HK-2 (cell line): ENCODE results near the gene KDM4C.
A peak's percentile ranks its signal among the peaks of the same experiment; 100 is the strongest.
"Not testable (repeated sequence)": the region's sequence is repeated elsewhere in the genome, so short reads cannot be mapped to it uniquely, and the experiment has no call there.

Experiments used
- DNase-seq: peaks from one replicate; pipeline ENCODE4 v3.0.0-alpha.2; 2018; ENCODE audit not compliant: unreplicated experiment

KDM4C gene

GRCh38 chr9:6973762-6974161 is 216.0 kb downstream of the KDM4C start:
- no peak for DNase-seq

GRCh38 chr9:6975198-6975597 is 217.4 kb downstream of the KDM4C start:
- no peak for DNase-seq

- no peak for DNase-seq
Measured at GRCh38 chr9:6977761-6978160, 220.0 kb downstream of the KDM4C start.

DNA sequence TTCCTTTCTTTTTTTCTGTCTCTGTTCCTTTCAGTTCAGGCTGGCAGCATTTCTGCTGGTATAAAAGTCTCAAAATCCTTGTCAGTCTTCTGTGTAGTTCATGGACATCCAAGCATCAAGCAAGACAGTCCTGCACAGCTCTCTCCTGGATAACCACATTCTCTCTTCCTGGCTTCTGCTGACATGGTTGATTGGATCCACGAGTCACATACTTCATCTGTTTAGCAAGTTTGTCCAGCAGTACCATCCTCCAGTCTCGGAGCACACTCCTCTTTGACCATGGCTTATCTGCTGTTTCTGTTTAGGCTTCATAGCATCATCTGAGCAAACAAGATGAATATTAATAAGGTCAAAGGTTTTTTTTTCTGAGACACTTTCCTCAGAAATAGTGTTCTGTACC is 220.8 kb downstream of the KDM4C start:
- DNase-seq = no peak

- DNase-seq = no peak
Measured at GRCh38 chr9:6984941-6985578, 227.3 kb downstream of the KDM4C start.

GRCh38 chr9:6986141-6986815 is 228.5 kb downstream of the KDM4C start:
- DNase-seq = no peak

- no peak for DNase-seq
Measured at GRCh38 chr9:6987381-6987780, 229.6 kb downstream of the KDM4C start.

- no peak for DNase-seq
Measured at GRCh38 chr9:6991418-6991817, 233.6 kb downstream of the KDM4C start.

DNA sequence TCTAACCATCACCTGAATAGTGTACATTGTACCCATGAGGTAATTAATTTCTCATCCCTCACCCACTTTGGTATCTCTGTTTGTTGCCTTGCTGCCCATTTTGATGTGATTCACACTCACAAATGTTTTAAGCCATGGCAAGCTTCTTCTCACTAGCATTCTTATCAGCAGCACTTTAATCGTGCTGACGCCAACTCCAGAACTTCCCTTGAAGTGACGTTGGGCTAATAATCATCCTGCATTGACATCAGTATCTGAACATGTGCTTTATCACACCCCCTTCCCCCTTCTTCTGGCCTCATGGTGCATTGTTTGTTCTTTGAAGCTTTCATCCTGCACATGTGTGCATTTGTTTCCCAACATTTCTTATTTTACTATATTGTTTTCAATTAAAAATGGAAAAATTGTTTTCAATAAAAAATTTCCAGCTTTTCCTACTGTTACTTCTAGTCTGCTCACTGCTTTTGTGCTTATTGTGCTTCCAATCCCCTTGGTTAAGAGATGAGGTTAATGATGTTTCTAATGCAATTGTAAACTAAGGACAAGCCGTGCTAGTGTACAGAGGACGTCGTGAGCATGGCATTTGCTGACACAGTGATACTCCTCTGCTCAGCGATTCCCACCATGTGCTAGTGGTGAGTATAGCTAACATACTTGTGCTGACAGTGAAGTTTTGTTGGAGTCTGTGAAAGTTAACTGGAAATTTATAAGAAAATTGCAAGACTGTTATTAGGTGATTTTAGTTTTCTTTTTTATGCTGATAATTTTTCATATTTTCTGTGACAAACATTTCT is 238.5 kb downstream of the KDM4C start:
- DNase-seq = no peak

DNA sequence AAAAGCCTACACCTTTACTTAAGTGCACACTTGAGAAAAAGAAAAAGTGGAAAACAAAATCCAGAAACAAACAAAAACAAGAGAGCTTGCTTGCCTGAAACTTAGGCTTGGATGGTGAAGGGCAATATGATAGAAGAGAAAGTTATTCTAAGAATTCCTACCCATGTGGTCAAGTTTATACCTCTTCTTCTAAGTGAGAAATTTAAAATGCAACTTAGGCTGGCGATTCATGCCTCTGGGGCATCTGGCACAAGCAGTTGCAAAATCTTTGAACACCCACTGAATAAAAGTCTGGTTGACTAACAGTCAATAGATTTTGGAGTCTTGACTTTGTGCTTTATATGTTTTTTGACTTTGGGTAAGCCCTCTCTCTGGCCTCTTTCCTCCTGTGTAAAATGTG is 239.6 kb downstream of the KDM4C start:
- DNase-seq = no peak

GRCh38 chr9:6999794-7000193 is 242.0 kb downstream of the KDM4C start:
- DNase-seq = no peak

DNA sequence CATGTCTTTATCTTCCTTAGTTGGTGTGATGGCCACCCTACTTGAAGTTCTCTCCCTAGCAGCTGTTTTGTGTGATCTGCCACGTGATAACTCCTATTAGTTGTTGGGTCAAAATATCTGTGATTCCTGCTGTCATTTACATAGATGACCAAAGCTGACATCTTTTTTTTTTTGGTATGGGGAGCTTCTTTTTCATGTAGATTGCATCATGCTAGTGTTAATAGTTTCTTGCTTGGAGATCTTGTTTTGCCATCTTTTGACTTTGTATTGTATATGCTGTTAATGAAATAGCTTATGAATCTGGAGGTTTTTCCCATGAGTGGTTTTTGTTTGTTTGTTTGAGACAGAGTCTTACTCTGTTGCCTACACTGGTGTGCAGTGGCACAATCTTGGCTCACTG is 243.8 kb downstream of the KDM4C start:
- DNase-seq = no peak

DNA sequence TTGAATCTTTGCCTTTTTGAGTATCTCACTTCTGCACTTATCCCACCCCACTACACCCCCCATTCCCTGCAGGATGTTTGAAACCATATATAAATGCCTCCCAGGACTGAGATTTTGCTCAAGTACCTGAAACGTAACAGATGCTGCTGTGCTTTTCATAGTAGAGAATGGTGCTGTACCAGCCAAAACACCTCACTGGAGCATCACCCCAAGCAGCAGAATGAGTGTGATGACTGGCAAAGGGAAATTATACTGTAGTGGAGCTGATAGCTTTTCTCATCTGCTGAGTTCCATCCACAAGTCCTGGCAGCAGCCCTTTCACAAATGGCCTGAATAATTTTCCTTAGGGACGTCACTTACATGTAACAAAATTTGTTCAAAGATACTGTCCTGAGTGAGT is 246.1 kb downstream of the KDM4C start:
- no peak for DNase-seq

- no peak for DNase-seq
Measured at GRCh38 chr9:7006417-7006816, 248.6 kb downstream of the KDM4C start.

- no peak for DNase-seq
Measured at GRCh38 chr9:7008411-7008810, 250.6 kb downstream of the KDM4C start.

DNA sequence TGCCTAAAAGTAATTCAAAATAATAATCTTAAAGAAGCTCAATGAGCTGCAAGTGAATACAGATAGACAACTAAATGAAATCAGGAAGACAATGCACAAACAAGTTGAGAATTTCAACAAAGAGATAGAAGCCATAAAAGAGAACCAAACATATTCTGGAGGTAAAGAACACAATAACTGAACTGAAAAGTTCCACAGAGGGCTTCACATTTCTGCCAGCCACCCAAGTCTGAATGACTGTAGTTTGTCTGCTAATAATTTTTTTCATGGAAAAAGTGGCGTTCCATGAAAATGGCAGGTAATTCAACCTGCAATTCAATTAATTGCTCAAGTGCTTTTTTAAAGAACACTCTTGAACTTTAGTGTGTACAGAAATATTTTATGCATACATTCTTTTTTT is 251.3 kb downstream of the KDM4C start:
- DNase-seq = no peak

- no peak for DNase-seq
Measured at GRCh38 chr9:7011395-7012067, 253.8 kb downstream of the KDM4C start.

- no peak for DNase-seq
Measured at GRCh38 chr9:7027996-7028395, 270.2 kb downstream of the KDM4C start.

GRCh38 chr9:7028591-7028990 is 270.8 kb downstream of the KDM4C start:
- peak; percentile 80 for DNase-seq

GRCh38 chr9:7030943-7031342 is 273.2 kb downstream of the KDM4C start:
- DNase-seq = not testable (repeated sequence)

DNA sequence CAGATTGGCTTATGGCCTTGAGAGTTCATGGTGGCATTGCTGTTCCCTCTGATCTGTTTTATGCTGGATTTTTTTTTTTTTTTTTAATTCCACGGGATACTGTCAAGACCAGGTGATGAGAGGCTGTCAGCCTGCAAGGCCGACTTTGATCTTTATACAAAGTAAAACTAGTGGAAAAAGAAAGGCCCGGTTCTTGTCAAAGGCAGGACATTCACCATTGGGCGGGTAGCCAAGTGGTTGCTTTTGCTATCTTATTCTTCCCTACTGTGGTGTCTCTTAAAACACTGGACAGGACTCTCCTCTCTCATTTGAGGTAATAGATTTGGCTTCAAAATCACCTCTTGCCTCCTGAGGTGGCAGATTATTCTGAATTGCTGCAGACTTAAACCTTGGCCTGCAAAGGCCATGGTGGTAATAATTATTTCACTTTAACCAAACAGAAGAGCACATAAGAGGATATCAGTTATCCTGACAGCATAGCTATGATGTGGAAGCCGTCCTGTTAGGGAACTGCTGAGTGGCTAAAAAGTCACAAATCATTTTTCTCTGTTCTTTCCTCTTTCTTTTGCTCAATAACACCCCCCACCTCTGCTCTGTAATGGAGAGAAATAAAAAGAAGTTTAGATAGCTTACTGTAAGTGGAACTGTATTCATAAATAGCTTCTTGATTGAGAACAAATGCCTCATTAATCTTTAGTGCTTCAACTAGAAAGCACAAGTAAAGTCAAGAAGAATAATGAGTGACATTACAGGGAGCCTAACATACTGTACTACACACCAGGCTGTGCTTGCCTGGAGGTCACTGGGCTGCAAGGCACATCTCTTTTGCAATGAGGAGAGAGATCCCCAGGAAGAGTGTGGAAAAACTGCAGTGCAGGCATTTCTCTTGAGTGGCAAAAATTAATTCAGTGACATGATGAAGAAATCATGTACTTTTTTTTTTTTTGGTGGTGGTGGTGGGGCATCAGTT is 275.6 kb downstream of the KDM4C start:
- no peak for DNase-seq
